ENCODE measurements around the gene SEMA3C. TPM values are rescaled to one million over a fixed set of nuclear protein-coding genes. Genes with fewer than 3 reads are reported as not detected.
"Not testable (repeated sequence)": the region's sequence is repeated elsewhere in the genome, so short reads cannot be mapped to it uniquely, and the experiment has no call there.

SEMA3C gene
- total RNA-seq, 4 donors from 2014 or later: 2.6 to 30.9 (median 14.2) TPM

GRCh38 chr7:80932536-80932935 is 13.7 kb upstream of the SEMA3C start:
- intact Hi-C loops (cut with DNase I): no loop called here
- Histone ChIP-seq H3K4me1 (no peaks in the 10 kb centered on the region), H3K36me3 (no peaks in the 10 kb centered on the region), H3K9me3 (no peaks in the 10 kb centered on the region), H3K27me3 (no peaks in the 10 kb centered on the region), H3K4me3 (no peak overlapping the region), H3K27ac (no peak overlapping the region)
- TF ChIP-seq, protein P1, sequence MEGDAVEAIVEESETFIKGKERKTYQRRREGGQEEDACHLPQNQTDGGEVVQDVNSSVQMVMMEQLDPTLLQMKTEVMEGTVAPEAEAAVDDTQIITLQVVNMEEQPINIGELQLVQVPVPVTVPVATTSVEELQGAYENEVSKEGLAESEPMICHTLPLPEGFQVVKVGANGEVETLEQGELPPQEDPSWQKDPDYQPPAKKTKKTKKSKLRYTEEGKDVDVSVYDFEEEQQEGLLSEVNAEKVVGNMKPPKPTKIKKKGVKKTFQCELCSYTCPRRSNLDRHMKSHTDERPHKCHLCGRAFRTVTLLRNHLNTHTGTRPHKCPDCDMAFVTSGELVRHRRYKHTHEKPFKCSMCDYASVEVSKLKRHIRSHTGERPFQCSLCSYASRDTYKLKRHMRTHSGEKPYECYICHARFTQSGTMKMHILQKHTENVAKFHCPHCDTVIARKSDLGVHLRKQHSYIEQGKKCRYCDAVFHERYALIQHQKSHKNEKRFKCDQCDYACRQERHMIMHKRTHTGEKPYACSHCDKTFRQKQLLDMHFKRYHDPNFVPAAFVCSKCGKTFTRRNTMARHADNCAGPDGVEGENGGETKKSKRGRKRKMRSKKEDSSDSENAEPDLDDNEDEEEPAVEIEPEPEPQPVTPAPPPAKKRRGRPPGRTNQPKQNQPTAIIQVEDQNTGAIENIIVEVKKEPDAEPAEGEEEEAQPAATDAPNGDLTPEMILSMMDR (IDR thresholded peaks at IDR 0.05): no peak
- DNase-seq: no peak

DNA sequence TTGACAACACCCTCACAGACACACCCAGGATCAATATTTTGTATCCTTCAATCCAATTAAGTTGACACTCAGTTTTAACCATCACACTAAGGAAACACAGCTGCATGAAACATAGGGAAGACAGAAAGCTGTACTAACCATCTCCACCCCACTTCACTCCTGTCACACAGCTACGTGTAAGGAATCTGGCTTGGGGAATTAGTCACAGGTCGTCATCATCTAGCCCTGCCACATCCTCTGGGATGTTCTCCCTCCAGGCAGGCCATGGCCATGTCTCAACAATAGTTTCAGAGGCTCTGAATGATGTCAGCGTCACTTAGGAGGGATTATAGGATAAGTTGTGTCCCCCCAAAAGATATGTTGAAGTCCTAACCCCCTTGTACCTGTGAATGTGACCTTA is 10.8 kb upstream of the SEMA3C start:
- Histone ChIP-seq H3K27ac (no peak overlapping the region), H3K36me3 (no peaks in the 10 kb centered on the region), H3K9me3 (no peaks in the 10 kb centered on the region), H3K4me1 (no peaks in the 10 kb centered on the region), H3K4me3 (no peak overlapping the region), H3K27me3 (no peaks in the 10 kb centered on the region)
- intact Hi-C loops (cut with DNase I): no loop called here
- DNase-seq: no peak
- TF ChIP-seq, protein P1 (IDR thresholded peaks at IDR 0.05): no peak
- TF ChIP-seq POLR2A (IDR thresholded peaks at IDR 0.05): no peak
- 49 to 84% methylated on average over 3 of the region's 3 CpGs for WGBS, 2 donors

DNA sequence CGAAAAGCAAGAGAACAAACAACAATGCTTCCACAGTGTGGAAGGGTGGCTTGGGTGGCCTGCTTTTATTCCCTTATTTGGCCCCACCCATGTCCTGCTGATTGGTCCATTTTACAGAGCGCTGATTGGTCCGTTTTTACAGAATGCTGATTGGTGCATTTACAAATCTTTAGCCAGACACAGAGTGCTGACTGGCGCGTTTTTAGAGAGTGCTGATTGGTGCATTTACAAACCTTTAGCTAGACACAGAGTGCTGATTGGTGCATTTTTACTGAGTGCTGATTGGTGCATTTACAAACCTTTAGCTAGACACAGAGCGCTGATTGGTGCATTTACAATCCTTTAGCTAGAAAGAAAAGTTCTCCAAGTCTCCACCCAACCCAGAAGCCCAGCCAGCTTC is 8.1 kb upstream of the SEMA3C start:
- H3K27me3 ChIP-seq; H3K4me3 ChIP-seq; H3K9me3 ChIP-seq; H3K36me3 ChIP-seq; DNase-seq; intact Hi-C loops (cut with DNase I); H3K27ac ChIP-seq: not testable (repeated sequence)
- 77 to 90% methylated on average over 2 to 6 of the region's 6 CpGs for WGBS, 2 donors
- peaks cover 0 to 14% (median 0%) of the 10 kb centered on the region in 3 donors for H3K4me1 ChIP-seq

- H3K9me3 ChIP-seq: no peaks in the 10 kb centered on the region
- H3K4me1 ChIP-seq: peaks cover 6 to 42% (median 7%) of the 10 kb centered on the region in 3 donors
- TF ChIP-seq POLR2A (IDR thresholded peaks at IDR 0.05): no peak
- TF ChIP-seq, protein P1 (IDR thresholded peaks at IDR 0.05): no peak
- H3K36me3 ChIP-seq: no peaks in the 10 kb centered on the region
- no peak for DNase-seq
- no peaks in the 10 kb centered on the region for H3K27me3 ChIP-seq
- no peak overlapping the region for H3K4me3 ChIP-seq
- WGBS, 2 donors: 20 to 23% methylated on average over 2 of the region's 2 CpGs
- H3K27ac ChIP-seq: no peak overlapping the region
- intact Hi-C loops (cut with DNase I): no loop called here
Measured at GRCh38 chr7:80924090-80924489, 5.2 kb upstream of the SEMA3C start.

GRCh38 chr7:80923211-80923612 is 4.4 kb upstream of the SEMA3C start:
- Histone ChIP-seq H3K9me3 (no peaks in the 10 kb centered on the region), H3K36me3 (no peaks in the 10 kb centered on the region), H3K27me3 (no peaks in the 10 kb centered on the region), H3K4me1 (peaks cover 6 to 47% (median 8%) of the 10 kb centered on the region in 3 donors), H3K27ac (no peak overlapping the region), H3K4me3 (no peak overlapping the region)
- TF ChIP-seq, protein P1 (IDR thresholded peaks at IDR 0.05): no peak
- TF ChIP-seq POLR2A (IDR thresholded peaks at IDR 0.05): no peak
- WGBS, 2 donors: 74 to 79% methylated on average over 4 of the region's 4 CpGs
- intact Hi-C loops (cut with DNase I): no loop called here
- DNase-seq: no peak
